ENCODE data around the gene PQBP1. TPM values are rescaled to one million over a fixed set of nuclear protein-coding genes. Genes with fewer than 3 reads are reported as not detected.
A peak's percentile ranks its signal among the peaks of the same experiment; 100 is the strongest.

Gene PQBP1
- total RNA-seq, 1 donor from 2014 or later = 114 TPM

DNA sequence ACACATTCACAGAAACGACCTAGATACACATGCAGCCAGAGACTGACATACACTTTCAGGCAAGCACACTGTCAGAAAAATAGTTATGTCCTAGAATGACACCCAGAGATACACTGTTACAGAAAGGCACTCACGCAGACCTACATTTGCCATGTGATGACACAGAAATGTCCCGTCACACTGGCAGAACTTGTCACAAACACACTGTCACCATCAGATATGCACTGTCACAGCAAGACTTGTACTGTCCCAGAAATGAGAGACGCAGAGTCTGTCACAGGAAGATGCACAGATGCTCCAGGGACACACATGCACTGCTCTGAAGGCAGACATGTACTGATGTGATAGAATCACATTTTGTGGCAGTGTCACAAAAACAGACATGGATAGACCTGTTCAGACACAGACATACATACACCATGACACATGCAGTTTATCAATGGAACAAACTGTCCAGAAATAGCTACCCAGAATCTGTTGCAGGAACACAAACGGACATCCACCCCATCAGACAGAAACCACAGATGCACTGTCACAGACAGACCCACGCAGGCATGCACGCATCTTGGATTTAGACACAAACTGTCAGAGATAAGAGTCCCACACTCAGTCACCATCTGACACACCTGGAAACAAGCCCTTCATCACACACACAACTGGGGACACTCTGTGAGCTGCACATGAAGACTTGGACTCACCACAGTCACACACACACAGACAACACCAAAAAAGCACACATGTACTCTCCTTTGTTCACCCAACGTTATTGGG, 22.4 kb downstream of the PQBP1 start:
- Mint-ChIP-seq H3K9me3 (no peaks in the 10 kb centered on the region), H3K27ac (peak overlapping the region; percentile 95), H3K27me3 (no peaks in the 10 kb centered on the region), H3K4me1 (peaks cover 29% of the 10 kb centered on the region), H3K4me3 (peak overlapping the region; percentile 96), H3K36me3 (ENCODE audit: low read depth) (peaks cover 59% of the 10 kb centered on the region)
- peak; percentile 81 for DNase-seq
- intact Hi-C loops (cut with micrococcal nuclease) = loop anchor here (1.0 to 5.0 kb wide), 6 partner anchors 17 to 1703 kb away; partner anchors contain the start of genes CDK16, HDAC6 and TFE3

DNA sequence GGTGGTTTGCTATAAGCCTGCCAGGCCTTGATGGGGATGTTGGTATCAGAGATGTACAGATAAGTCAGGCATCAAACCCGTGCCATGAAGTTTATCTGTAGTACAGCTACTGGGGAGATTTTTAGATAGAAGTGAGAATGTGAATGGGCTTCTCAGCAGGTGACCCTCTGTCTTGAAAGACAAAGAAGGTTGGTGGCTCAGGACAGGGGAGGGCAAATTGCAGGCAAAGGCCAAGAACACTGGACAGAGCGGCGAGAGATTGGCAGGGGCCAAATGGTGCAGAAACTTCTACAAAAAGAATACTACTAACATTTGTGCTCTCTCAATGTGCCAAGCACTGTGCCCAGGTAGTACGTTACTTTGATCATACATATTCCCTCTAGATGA, 23.0 kb downstream of the PQBP1 start:
- Mint-ChIP-seq H3K4me3 (peak overlapping the region; percentile 96), H3K36me3 (ENCODE audit: low read depth) (peaks cover 59% of the 10 kb centered on the region), H3K9me3 (no peaks in the 10 kb centered on the region), H3K27me3 (no peaks in the 10 kb centered on the region), H3K4me1 (peaks cover 31% of the 10 kb centered on the region), H3K27ac (peak overlapping the region; percentile 95)
- intact Hi-C loops (cut with micrococcal nuclease) = no loop called here
- no peak for DNase-seq

DNA sequence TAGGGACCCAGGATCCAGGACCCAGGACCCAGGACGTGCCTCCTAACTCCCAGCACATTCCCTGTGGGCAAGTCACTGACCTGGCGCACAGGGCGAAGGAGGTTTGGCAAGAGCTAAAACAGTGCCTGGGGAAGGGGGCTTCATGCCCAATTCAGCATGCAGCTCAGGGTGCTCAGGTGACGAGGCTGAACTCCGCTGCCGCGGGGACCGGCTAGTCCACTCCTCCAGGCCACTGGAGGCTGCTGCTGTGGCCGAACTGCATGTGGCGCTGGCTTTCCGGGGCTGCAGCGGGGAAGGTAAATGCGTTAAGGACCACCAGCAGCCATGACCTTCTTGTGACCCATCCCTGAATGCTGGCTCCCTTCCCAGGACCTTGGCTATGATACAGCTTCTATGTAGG, 26.0 kb downstream of the PQBP1 start:
- no peak overlapping the region for H3K4me3 Mint-ChIP-seq
- peaks cover 36% of the 10 kb centered on the region for H3K36me3 Mint-ChIP-seq (ENCODE audit: low read depth)
- no peaks in the 10 kb centered on the region for H3K9me3 Mint-ChIP-seq
- DNase-seq = no peak
- peak overlapping the region; percentile 50 for H3K27ac Mint-ChIP-seq
- no peaks in the 10 kb centered on the region for H3K27me3 Mint-ChIP-seq
- intact Hi-C loops (cut with micrococcal nuclease) = no loop called here
- peaks cover 36% of the 10 kb centered on the region for H3K4me1 Mint-ChIP-seq

DNA sequence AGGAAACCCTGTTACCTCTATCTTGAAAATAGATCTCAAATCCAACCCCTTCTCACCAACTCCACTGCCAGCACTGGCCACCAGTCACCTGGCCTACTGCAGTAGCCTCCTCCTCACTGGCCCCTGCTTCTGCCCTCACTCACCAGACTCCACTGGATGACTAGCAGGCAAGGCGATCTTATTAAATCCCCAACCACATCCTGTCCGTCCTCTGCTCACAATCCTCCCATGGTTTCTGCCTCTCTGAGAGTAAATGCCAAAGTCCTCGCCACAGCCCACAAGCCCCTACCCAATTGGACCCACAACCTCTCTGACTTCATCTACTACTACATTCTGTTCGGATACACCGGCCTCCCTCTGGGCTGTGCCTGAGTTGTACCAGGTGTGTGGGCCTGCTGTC, 26.5 kb downstream of the PQBP1 start:
- Mint-ChIP-seq H3K27me3 (no peaks in the 10 kb centered on the region), H3K36me3 (ENCODE audit: low read depth) (peaks cover 36% of the 10 kb centered on the region), H3K9me3 (no peaks in the 10 kb centered on the region), H3K4me3 (peak overlapping the region; percentile 7), H3K27ac (peak overlapping the region; percentile 50), H3K4me1 (peaks cover 36% of the 10 kb centered on the region)
- no peak for DNase-seq
- intact Hi-C loops (cut with micrococcal nuclease) = no loop called here

DNA sequence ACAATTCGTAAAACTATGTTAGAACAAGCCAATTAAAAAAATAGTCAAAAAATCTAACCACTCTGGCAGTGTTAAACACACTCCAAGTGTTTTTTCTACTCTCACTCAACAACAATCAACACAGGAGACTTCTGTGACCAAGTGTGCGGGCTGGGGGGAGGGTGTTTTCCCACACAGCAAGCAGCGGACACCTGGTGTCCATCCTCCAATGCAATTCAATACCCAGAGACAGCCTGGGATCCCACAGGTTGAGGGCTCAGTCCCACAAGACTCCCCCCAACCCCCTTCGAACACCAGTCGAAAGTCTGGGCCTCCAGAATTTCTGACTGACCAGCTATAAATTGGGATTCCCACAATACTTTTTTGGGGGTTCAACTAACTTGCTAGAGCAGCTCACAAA, 29.4 kb downstream of the PQBP1 start:
- no peak for DNase-seq
- intact Hi-C loops (cut with micrococcal nuclease) = no loop called here
- Mint-ChIP-seq H3K36me3 (ENCODE audit: low read depth) (peaks cover 40% of the 10 kb centered on the region), H3K27ac (no peak overlapping the region), H3K27me3 (no peaks in the 10 kb centered on the region), H3K4me1 (peaks cover 18% of the 10 kb centered on the region), H3K9me3 (no peaks in the 10 kb centered on the region), H3K4me3 (no peak overlapping the region)

DNA sequence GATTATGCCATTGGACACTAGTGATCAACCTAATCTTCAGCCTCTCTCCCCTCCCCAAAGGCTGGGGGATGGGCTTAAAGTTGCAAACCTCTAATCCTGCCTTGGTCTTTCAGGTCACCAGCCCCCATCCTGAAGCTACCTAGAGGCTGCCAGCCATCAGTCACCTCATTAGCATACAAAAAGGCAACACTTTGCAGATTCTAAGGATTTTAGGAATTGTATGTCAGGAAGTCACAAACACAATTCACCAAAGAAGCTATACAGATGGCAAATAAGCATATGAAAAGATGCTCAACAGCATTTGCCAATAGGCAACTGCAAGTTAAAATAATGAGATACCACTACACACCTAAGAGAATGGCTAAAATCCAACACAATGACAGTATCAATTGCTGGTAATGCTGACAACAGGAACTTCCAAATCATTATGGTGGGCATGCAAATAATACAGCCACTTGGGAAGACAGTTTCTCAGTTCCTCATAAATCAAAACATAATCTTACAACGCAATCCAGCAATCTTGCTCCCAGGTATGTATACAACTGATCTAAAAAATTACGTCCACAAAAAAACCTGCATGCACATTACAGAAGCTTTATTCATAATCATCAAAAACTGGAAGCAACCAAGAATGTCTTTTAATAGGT, 30.1 kb downstream of the PQBP1 start:
- H3K9me3 Mint-ChIP-seq = no peaks in the 10 kb centered on the region
- no peak overlapping the region for H3K27ac Mint-ChIP-seq
- DNase-seq = no peak
- H3K27me3 Mint-ChIP-seq = no peaks in the 10 kb centered on the region
- intact Hi-C loops (cut with micrococcal nuclease) = no loop called here
- H3K4me3 Mint-ChIP-seq = no peak overlapping the region
- H3K4me1 Mint-ChIP-seq = peaks cover 17% of the 10 kb centered on the region
- H3K36me3 Mint-ChIP-seq (ENCODE audit: low read depth) = peaks cover 39% of the 10 kb centered on the region

DNA sequence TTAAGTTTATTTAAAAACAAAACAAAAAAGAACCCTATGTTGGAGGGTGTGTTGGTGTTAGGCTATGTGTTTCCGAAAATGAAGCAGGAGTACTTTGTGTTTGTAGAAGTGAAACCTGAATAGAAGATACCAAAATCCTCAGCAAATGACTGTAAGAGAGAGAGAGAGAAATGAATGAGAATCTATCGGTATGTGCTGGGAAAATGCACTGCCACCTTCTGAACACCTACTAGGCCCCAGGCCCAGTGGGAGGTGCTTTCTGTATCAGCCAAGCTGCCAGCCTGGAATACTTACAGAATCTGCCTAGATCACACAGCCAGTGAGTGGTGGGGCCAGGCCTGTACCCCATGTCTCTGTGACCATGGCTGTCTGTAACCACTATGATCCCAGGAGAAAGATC, 36.0 kb downstream of the PQBP1 start:
- no peaks in the 10 kb centered on the region for H3K27me3 Mint-ChIP-seq
- intact Hi-C loops (cut with micrococcal nuclease) = no loop called here
- H3K36me3 Mint-ChIP-seq (ENCODE audit: low read depth) = peaks cover 51% of the 10 kb centered on the region
- peaks cover 42% of the 10 kb centered on the region for H3K4me1 Mint-ChIP-seq
- peak overlapping the region; percentile 78 for H3K4me3 Mint-ChIP-seq
- no peaks in the 10 kb centered on the region for H3K9me3 Mint-ChIP-seq
- H3K27ac Mint-ChIP-seq = peak overlapping the region; percentile 96
- no peak for DNase-seq

DNA sequence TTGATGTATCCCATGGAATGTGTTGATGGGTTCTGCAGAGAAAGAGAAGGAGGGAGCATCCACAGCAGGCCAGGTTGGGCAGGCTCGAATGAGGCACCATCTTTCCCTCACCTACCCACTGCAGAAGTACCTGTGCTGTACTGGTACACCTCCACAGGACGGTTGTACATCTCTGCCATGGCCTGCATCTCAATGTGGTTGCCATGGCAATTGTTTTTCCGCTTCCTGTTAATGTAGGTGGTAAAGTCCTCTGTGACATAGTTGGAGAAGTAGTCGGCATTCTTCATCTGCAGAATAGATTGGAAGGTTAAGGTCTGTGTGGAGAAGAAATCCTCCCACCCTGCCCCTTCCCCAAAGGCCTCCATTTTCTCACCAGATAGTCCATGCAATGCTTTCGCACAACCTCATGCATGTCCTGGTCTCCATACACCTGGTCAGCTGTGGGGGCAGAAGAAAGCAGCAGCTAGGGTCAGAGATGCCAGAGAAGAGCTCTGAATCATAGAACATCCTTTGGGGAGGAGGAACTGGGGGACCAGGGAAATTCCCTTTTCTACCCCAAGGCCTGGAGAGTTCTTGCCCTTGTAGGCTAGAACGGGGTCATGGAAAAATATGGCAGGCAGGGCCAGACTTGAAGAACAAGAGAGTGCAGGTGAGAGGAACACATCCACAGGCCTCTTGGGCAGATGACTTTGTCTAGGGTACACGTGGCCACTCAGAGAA, 37.0 kb downstream of the PQBP1 start:
- intact Hi-C loops (cut with micrococcal nuclease) = loop anchor here (5.0 kb wide), 1 partner anchor 338 kb away; no protein-coding TSS in a partner anchor
- DNase-seq = peak; percentile 83
- Mint-ChIP-seq H3K36me3 (ENCODE audit: low read depth) (peaks cover 48% of the 10 kb centered on the region), H3K4me3 (peak overlapping the region; percentile 78), H3K4me1 (peaks cover 52% of the 10 kb centered on the region), H3K27me3 (no peaks in the 10 kb centered on the region), H3K9me3 (no peaks in the 10 kb centered on the region), H3K27ac (peak overlapping the region; percentile 96)

DNA sequence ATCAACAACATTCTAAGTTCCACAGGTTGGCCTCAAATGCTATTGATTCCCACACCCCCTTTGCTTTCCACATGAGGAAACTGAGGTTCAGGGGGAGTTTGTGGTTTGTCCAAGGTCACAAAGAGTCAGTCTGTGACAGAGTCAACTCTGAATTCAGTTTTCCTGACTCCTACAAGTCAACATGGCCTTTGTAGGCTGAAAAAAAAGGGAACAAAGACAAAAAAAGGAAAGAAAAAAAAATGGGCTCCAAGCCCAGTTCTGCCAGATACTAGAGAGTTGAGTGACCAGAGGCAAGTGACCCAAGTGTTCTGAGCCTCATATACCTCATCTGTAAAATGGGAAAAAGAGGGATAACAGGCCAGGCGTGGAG, 37.6 kb downstream of the PQBP1 start:
- Mint-ChIP-seq H3K27ac (peak overlapping the region; percentile 96), H3K4me3 (peak overlapping the region; percentile 78), H3K36me3 (ENCODE audit: low read depth) (peaks cover 49% of the 10 kb centered on the region), H3K4me1 (peaks cover 57% of the 10 kb centered on the region), H3K9me3 (no peaks in the 10 kb centered on the region), H3K27me3 (no peaks in the 10 kb centered on the region)
- intact Hi-C loops (cut with micrococcal nuclease) = loop anchor here (5.0 kb wide), 1 partner anchor 337 kb away; no protein-coding TSS in a partner anchor
- DNase-seq = no peak

DNA sequence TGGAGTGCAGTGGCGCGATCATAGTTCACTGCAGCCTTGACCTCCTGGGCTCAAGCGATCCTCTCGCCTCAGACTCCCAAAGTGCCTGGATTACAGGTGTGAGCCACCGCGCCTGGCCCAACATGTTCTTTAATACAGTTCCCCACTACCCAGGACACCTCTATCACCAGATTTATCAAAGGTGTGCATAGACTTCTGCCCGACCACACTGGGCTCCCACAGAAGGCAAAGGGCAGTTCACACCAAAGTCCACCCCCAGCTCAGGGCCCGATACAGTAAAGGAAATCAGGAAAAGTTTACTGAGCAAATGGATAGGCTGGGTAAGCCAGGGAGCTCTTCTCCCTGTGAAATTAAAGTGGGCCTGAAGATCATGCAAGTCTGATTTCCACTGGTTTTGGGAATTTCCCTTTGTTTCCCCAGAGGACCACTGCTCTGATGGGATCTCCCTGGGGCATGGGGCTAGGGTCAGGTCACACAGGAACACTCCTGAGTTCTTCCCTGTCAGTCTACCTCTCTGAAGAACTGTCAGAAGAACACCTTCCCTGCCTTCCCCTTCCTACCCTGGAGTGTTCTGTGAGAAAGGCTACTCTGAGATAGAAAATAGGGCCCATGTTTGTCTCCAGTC, 38.8 kb downstream of the PQBP1 start:
- Mint-ChIP-seq H3K27me3 (no peaks in the 10 kb centered on the region), H3K36me3 (ENCODE audit: low read depth) (peaks cover 49% of the 10 kb centered on the region), H3K4me1 (peaks cover 64% of the 10 kb centered on the region), H3K27ac (peak overlapping the region; percentile 96), H3K4me3 (peak overlapping the region; percentile 82), H3K9me3 (no peaks in the 10 kb centered on the region)
- intact Hi-C loops (cut with micrococcal nuclease) = loop anchor here (1.0 to 5.0 kb wide), 3 partner anchors 17 to 336 kb away; partner anchors contain the start of gene PIM2
- no peak for DNase-seq

DNA sequence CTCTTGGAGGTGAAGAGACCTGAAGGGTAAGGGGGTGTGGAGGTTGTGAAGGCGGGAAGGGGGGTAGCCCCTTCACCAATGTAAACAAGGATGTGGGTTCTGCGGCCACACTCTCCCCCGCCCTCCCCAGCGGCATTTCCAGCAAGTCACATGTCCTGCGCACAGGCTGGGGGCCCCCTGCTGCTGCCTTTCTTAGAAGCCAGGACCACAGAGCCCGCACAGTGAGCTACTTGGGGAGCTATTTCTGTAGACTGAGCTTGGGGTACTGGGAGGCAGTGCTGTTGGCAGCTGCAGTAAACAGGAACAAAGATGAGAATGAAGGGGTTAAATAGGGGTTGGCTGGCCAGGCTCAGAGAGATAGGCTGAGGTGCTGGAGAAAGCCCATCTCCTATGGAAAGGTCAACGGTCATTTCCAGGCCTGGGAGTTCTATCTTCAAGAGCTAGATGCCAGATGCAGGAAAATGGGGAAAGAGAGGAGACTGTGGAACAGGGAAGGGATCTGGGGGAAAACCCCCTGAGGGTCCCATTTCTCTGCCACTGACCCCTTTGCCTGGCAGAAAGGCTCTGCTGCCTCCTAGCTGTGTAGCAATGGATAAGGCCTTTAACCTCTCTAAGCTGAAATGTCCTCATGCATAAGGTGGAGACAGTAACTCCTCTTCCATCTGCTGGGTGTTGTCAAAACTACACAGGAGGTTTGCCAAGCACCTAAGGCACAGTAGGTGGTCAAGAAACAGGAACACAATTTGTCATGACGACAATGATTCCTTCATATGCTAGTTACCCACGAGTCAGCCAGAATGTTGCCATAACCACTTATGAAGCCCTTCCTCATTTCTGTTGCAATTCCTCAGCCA, 39.6 kb downstream of the PQBP1 start:
- intact Hi-C loops (cut with micrococcal nuclease) = loop anchor here (1.0 to 5.0 kb wide), 3 partner anchors 18 to 335 kb away; partner anchors contain the start of gene PIM2
- Mint-ChIP-seq H3K4me1 (peaks cover 72% of the 10 kb centered on the region), H3K27me3 (no peaks in the 10 kb centered on the region), H3K4me3 (peak overlapping the region; percentile 82), H3K36me3 (ENCODE audit: low read depth) (peaks cover 54% of the 10 kb centered on the region), H3K9me3 (no peaks in the 10 kb centered on the region), H3K27ac (peak overlapping the region; percentile 96)
- DNase-seq = peak; percentile 96

DNA sequence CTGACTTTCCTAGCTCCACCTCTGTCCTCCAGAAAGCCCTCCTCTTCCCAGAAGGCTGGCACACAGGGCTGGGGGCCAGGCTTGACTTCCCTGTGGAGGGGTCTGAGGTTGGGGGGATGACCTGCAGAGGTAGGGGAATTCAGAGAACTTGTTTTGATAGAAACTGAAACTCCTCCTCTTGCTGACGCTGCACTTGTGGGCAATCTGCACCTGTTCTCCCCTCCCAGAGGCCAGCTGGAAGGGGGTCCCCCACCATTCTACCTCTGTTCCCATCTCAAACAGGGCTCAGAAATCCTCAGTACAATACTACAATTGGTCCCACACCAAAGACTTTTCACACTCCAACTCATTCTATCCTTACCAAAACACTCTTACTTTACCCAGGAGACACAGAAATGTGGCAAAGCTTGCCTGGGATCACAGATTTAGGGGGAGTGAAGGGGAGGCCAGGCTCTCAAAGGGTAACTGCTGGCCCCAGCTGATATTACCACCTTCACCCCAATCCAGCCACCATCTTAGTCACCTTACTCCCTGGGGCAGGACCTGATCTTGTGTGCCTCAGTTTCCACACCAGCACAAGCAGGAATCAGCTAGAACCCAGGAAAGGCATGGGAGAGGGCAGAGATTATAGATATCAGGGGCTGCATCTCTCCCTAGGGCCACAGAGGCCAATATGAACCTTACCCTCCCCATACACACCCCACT, 41.1 kb downstream of the PQBP1 start:
- Mint-ChIP-seq H3K36me3 (ENCODE audit: low read depth) (peaks cover 60% of the 10 kb centered on the region), H3K9me3 (no peaks in the 10 kb centered on the region), H3K4me1 (peaks cover 81% of the 10 kb centered on the region), H3K27me3 (no peaks in the 10 kb centered on the region), H3K27ac (peak overlapping the region; percentile 96), H3K4me3 (peak overlapping the region; percentile 82)
- DNase-seq = peak; percentile 93
- intact Hi-C loops (cut with micrococcal nuclease) = loop anchor here (5.0 kb wide), 1 partner anchor 333 kb away; no protein-coding TSS in a partner anchor

Data from activated CD4-positive, alpha-beta T cell treated with anti-CD3 and anti-CD28 coated beads, Interleukin-2, amount 10 ng/mL, durations not matched to agents 24 days and 14 days (primary cell).